Caco-2 (cell line): Measurements from ENCODE around the gene INO80. TPM values are rescaled to one million over a fixed set of nuclear protein-coding genes. Genes with fewer than 3 reads are reported as not detected.

Experiments
- BruUV-seq: library from RNA; stranded (reverse); fragments of 400-500 nt; replicated peaks from 2 replicates; lab custom pipeline; 2021; lab: Mats Ljungman, UMichigan
- CTCF ChIA-PET: fragments of 300-600 bp; sonication (Branson Sonifier 250); formaldehyde crosslinking; loops from one replicate; lab custom pipeline; 2022; ENCODE audit warnings: antibody characterized with exemption; lab: Charles Lee
- POLR2A ChIA-PET: fragments of 300-600 bp; sonication (Branson Sonifier 250); formaldehyde crosslinking; loops from one replicate; lab custom pipeline; 2022; ENCODE audit warnings: antibody characterized with exemption; lab: Charles Lee
- DNase-seq, 2 experiments: peaks; one replicate each; pipeline versions ENCODE4 v3.0.0 to v3.0.0-alpha.2; 2020 to 2022
- H3K27me3 ChIP-seq: replicated peaks from 2 replicates; pipeline ENCODE4 v1.6.0; 2011; ENCODE audit warnings: low read length; ENCODE audit not compliant: control insufficient read depth, insufficient read depth
- H3K36me3 ChIP-seq: 2 replicates; pipeline ENCODE4 v1.5.1; 2011; ENCODE audit warnings: low read length; ENCODE audit not compliant: control insufficient read depth, insufficient read depth
- H3K4me1 ChIP-seq: fragments of 250-450 bp; sonication (Bioruptor Pico); 2 replicates; pipeline ENCODE4 v1.5.1; 2020; ENCODE audit warnings: mild to moderate bottlenecking
- H3K4me3 ChIP-seq: 2 replicates; pipeline ENCODE4 v1.5.1; 2011; ENCODE audit warnings: low read depth, mild to moderate bottlenecking, control low read depth, low read length
- H3K9me3 ChIP-seq: fragments of 250-450 bp; sonication (Bioruptor Pico); 2 replicates; pipeline ENCODE4 v1.5.1; 2020; ENCODE audit warnings: mild to moderate bottlenecking, moderate library complexity
- H3K27ac Mint-ChIP-seq: one replicate; pipeline ENCODE4 v1.8.0; 2022; ENCODE audit warnings: mixed read lengths; ENCODE audit not compliant: unreplicated experiment
- H3K27me3 Mint-ChIP-seq: one replicate; pipeline ENCODE4 v1.8.0; 2022; ENCODE audit warnings: mixed read lengths; ENCODE audit not compliant: insufficient read depth, unreplicated experiment
- H3K36me3 Mint-ChIP-seq: one replicate; pipeline ENCODE4 v1.8.0; 2022; ENCODE audit warnings: mild to moderate bottlenecking, mixed read lengths; ENCODE audit not compliant: insufficient read depth, unreplicated experiment
- H3K4me1 Mint-ChIP-seq: one replicate; pipeline ENCODE4 v1.8.0; 2022; ENCODE audit warnings: low read depth, mixed read lengths; ENCODE audit not compliant: unreplicated experiment
- H3K4me3 Mint-ChIP-seq: one replicate; pipeline ENCODE4 v1.8.0; 2022; ENCODE audit warnings: mild to moderate bottlenecking, moderate library complexity, mixed read lengths; ENCODE audit not compliant: unreplicated experiment
- H3K9me3 Mint-ChIP-seq: one replicate; pipeline ENCODE4 v1.8.0; 2022; ENCODE audit warnings: mixed read lengths; ENCODE audit not compliant: unreplicated experiment
- CTCF ChIP-seq, 2 experiments: fragments of 200-600 bp in 1 of 2; IDR thresholded peaks; 1 replicate in 1 of 2; 2 replicates in 1 of 2; pipeline versions ENCODE4 v1.5.1 to v1.8.0; 2011 to 2022; ENCODE audit warnings: antibody characterized with exemption in 1 of 2, control low read depth in 1 of 2, inconsistent platforms in 1 of 2, low read depth in 1 of 2, low read length in 1 of 2, mild to moderate bottlenecking in 1 of 2, moderate library complexity in 1 of 2; ENCODE audit not compliant: insufficient read depth in 1 of 2, severe bottlenecking in 1 of 2, unreplicated experiment in 1 of 2
- intact Hi-C: fragments of 100-400 bp; cut with micrococcal nuclease; formaldehyde crosslinking; loops from one replicate; pipeline ENCODE4 v1.10.0; 2022; ENCODE audit not compliant: unreplicated experiment
- total RNA-seq: library from RNA; stranded (reverse); gene quantifications from 2 replicates; pipeline ENCODE4 v1.2.3, GENCODE V29; 2022

The INO80 gene
- total RNA-seq, 1 experiment from 2014 or later = 24.4 TPM

DNA sequence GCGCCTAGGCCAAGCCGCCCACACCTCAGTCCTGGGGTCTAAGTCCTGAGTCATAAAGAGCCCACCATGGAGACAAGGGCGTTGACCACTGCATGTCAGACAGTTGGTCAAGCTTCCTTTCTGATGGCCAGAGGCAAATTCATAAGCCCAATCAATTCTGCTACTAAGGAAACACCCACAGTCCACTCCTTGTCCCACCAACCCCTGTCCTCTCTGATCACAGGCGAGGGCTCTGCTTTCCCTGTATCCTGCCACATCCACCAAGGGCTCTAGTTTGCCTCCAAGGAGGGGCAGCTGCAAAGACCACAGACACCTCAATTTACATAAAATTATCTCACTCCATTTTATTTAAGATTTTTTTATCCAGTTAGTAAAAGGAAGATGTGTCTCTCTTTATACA, 137.5 kb downstream of the INO80 start:
- H3K4me1 Mint-ChIP-seq = no peaks in the 10 kb centered on the region
- no peak for DNase-seq
- no peaks in the 10 kb centered on the region for H3K4me1 ChIP-seq
- no peaks in the 10 kb centered on the region; the same call in 1 of the 2 replicates for H3K36me3 ChIP-seq
- no peaks in the 10 kb centered on the region for H3K9me3 Mint-ChIP-seq
- no peak overlapping the region for H3K4me3 ChIP-seq
- H3K27me3 Mint-ChIP-seq = no peaks in the 10 kb centered on the region
- no peak overlapping the region for H3K27ac Mint-ChIP-seq
- no peaks in the 10 kb centered on the region for H3K27me3 ChIP-seq
- intact Hi-C loops = no loop called here
- no peak overlapping the region for H3K4me3 Mint-ChIP-seq
- no peak for TF ChIP-seq CTCF (IDR thresholded peaks at IDR 0.05; ENCODE audit: insufficient read depth in 1 of 2, low read depth in 1 of 2, low read length in 1 of 2, severe bottlenecking in 1 of 2, unreplicated experiment in 1 of 2)
- ChIA-PET POLR2A (no interaction called here), CTCF (no interaction called here)
- BruUV-seq = no TSS peak
- H3K36me3 Mint-ChIP-seq = peaks cover 50% of the 10 kb centered on the region
- no peaks in the 10 kb centered on the region for H3K9me3 ChIP-seq

DNA sequence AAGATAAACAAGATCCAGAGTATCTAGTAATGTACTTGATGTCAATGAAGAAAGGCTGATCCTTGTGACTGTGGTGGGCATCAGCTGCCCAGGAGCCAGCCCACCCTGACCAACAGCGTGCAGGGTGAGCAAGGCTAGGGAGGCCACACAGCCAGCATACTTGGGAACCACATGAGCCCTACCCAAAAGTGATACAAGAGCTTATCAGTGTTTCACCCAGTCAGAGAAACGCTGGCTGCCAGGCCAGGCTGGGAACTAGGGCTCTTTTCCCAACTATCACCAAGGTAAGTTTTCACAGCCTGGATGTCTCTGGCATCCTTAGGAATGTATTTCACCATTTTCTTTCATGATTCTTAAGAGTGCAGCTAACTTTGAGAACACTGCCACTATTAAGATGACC, 137.9 kb downstream of the INO80 start:
- H3K27me3 ChIP-seq = no peaks in the 10 kb centered on the region
- no peaks in the 10 kb centered on the region for H3K27me3 Mint-ChIP-seq
- no peaks in the 10 kb centered on the region for H3K4me1 Mint-ChIP-seq
- no peaks in the 10 kb centered on the region for H3K4me1 ChIP-seq
- H3K27ac Mint-ChIP-seq = no peak overlapping the region
- no peaks in the 10 kb centered on the region for H3K9me3 ChIP-seq
- no peak overlapping the region for H3K4me3 Mint-ChIP-seq
- H3K36me3 Mint-ChIP-seq = peaks cover 50% of the 10 kb centered on the region
- H3K4me3 ChIP-seq = no peak overlapping the region
- DNase-seq = no peak
- intact Hi-C loops = no loop called here
- BruUV-seq = no TSS peak
- no peak for TF ChIP-seq CTCF (IDR thresholded peaks at IDR 0.05; ENCODE audit: insufficient read depth in 1 of 2, low read depth in 1 of 2, low read length in 1 of 2, severe bottlenecking in 1 of 2, unreplicated experiment in 1 of 2)
- H3K36me3 ChIP-seq = no peaks in the 10 kb centered on the region; the same call in 1 of the 2 replicates
- no peaks in the 10 kb centered on the region for H3K9me3 Mint-ChIP-seq
- CTCF ChIA-PET = no interaction called here
- POLR2A ChIA-PET = no interaction called here

GRCh38 chr15:40976819-40977218, 139.3 kb downstream of the INO80 start:
- Mint-ChIP-seq H3K9me3 (no peaks in the 10 kb centered on the region), H3K27ac (no peak overlapping the region), H3K36me3 (peaks cover 43% of the 10 kb centered on the region), H3K4me3 (no peak overlapping the region), H3K4me1 (peaks cover 8% of the 10 kb centered on the region), H3K27me3 (no peaks in the 10 kb centered on the region)
- H3K4me1 ChIP-seq = 0 out of 2 replicates have a peak, but pooled peaks cover 2% of the 10 kb centered on the region
- no peak for DNase-seq
- CTCF ChIA-PET = no interaction called here
- no peaks in the 10 kb centered on the region for H3K9me3 ChIP-seq
- no peaks in the 10 kb centered on the region for H3K27me3 ChIP-seq
- no peak overlapping the region for H3K4me3 ChIP-seq
- BruUV-seq = no TSS peak
- POLR2A ChIA-PET = interaction anchor here (0.9 to 1.1 kb wide), 2 partner anchors 16 to 24 kb away, joined by 3 to 4 read pairs; partner anchors contain the start of gene CHAC1
- no peaks in the 10 kb centered on the region; the same call in 1 of the 2 replicates for H3K36me3 ChIP-seq
- intact Hi-C loops = no loop called here
- TF ChIP-seq CTCF (IDR thresholded peaks at IDR 0.05; ENCODE audit: insufficient read depth in 1 of 2, low read depth in 1 of 2, low read length in 1 of 2, severe bottlenecking in 1 of 2, unreplicated experiment in 1 of 2) = no peak
